CD4-positive, alpha-beta memory T cell (primary cell): Measurements from ENCODE around the gene TRIM40. TPM values are rescaled to one million over a fixed set of nuclear protein-coding genes. Genes with fewer than 3 reads are reported as not detected.

Experiments
- CTCF ChIA-PET: fragments of 350-600 bp; sonication (Branson Sonifier 250); formaldehyde crosslinking; loops from one replicate; lab custom pipeline; 2021; ENCODE audit warnings: inconsistent platforms; ENCODE audit not compliant: partially characterized antibody; lab: Charles Lee
- POLR2A ChIA-PET: fragments of 350-600 bp; sonication (Branson Sonifier 250); formaldehyde crosslinking; loops from one replicate; lab custom pipeline; 2021; ENCODE audit not compliant: partially characterized antibody; lab: Charles Lee
- DNase-seq, 5 donors: peaks; one replicate each; pipeline versions ENCODE4 v3.0.0 to v3.0.0-alpha.2; 2020 to 2022; ENCODE audit warnings: mixed read lengths in 1 of 5
- H3K27ac ChIP-seq: one replicate; pipeline ENCODE4 v1.7.0; 2013; ENCODE audit warnings: low read depth, low read length
- H3K27me3 ChIP-seq: 2 replicates; pipeline ENCODE4 v1.7.0; 2013; ENCODE audit warnings: mild to moderate bottlenecking, low read length, moderate library complexity; ENCODE audit not compliant: insufficient read depth
- H3K36me3 ChIP-seq: 2 replicates; pipeline ENCODE4 v1.7.0; 2013; ENCODE audit warnings: mild to moderate bottlenecking, low read length, moderate library complexity; ENCODE audit not compliant: insufficient read depth
- H3K4me1 ChIP-seq: 2 replicates; pipeline ENCODE4 v1.7.0; 2013; ENCODE audit warnings: mild to moderate bottlenecking, low read length, moderate library complexity; ENCODE audit not compliant: insufficient read depth
- H3K4me3 ChIP-seq, 2 donors: one replicate each; pipeline ENCODE4 v1.7.0; 2013; ENCODE audit warnings: low read length in 2 of 2, mild to moderate bottlenecking in 1 of 2
- H3K9me3 ChIP-seq, 2 donors: one replicate each; pipeline ENCODE4 v1.7.0; 2013; ENCODE audit warnings: low read length in 2 of 2, control low read depth in 1 of 2; ENCODE audit not compliant: control insufficient read depth in 1 of 2
- H3K27ac Mint-ChIP-seq, 7 donors: one replicate each; pipeline ENCODE4 v1.8.0; 2020 to 2021; ENCODE audit warnings: mixed read lengths in 7 of 7, mild to moderate bottlenecking in 6 of 7, inconsistent platforms in 3 of 7, moderate library complexity in 3 of 7
- H3K27me3 Mint-ChIP-seq, 2 donors: one replicate each; pipeline ENCODE4 v1.8.0; 2020 to 2021; ENCODE audit warnings: mixed read lengths in 2 of 2
- H3K36me3 Mint-ChIP-seq, 2 donors: one replicate each; pipeline ENCODE4 v1.8.0; 2020 to 2021; ENCODE audit warnings: mixed read lengths in 2 of 2, inconsistent platforms in 1 of 2, mild to moderate bottlenecking in 1 of 2
- H3K4me1 Mint-ChIP-seq, 4 donors: one replicate each; pipeline ENCODE4 v1.8.0; 2020 to 2021; ENCODE audit warnings: mixed read lengths in 4 of 4, mild to moderate bottlenecking in 1 of 4
- H3K4me3 Mint-ChIP-seq, 8 donors: one replicate each; pipeline ENCODE4 v1.8.0; 2020 to 2021; ENCODE audit warnings: mixed read lengths in 8 of 8, mild to moderate bottlenecking in 7 of 8, moderate library complexity in 6 of 8, inconsistent platforms in 3 of 8
- H3K9me3 Mint-ChIP-seq, 8 donors: one replicate each; pipeline ENCODE4 v1.8.0; 2020 to 2021; ENCODE audit warnings: mixed read lengths in 8 of 8, mild to moderate bottlenecking in 5 of 8, inconsistent platforms in 3 of 8, moderate library complexity in 1 of 8
- intact Hi-C: fragments of 100-400 bp; cut with micrococcal nuclease; formaldehyde crosslinking; loops from one replicate; pipeline ENCODE4 v1.15.1; 2023
- polyA plus RNA-seq, 2 donors: library from polyadenylated mRNA; unstranded; fragments of 300-500 nt; fragmentation: Illumina TruSeq; gene quantifications; one replicate each; pipeline ENCODE4 v1.2.3, GENCODE V29; 2021
- total RNA-seq, 2 experiments: library from RNA; stranded (reverse); gene quantifications; one replicate each; pipeline ENCODE4 v1.2.3, GENCODE V29; 2021

Gene TRIM40, protein sequence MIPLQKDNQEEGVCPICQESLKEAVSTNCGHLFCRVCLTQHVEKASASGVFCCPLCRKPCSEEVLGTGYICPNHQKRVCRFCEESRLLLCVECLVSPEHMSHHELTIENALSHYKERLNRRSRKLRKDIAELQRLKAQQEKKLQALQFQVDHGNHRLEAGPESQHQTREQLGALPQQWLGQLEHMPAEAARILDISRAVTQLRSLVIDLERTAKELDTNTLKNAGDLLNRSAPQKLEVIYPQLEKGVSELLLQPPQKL
- total RNA-seq (not detected), polyA plus RNA-seq (not detected)

DNA sequence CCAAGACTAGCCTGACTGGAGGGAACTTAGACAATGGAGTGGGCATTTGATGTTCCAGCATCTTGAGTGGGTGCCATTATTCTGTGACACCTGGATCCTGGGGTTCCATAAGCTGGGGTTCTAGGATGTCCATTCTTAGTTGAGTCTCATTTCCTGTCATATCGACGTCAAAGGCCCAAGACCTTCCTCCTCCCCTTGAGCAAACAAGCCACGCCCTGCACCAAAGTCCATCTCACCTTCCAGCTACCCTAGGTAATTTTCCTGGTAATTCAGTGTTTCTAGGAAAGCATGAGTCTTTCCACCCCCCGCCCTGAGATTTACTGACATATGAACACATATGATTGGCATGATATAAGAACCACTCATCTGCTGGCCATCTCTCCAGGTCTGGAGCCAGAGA, at the start of gene TRIM40:
TSS of gene TRIM40 (plus strand) at position 384 of the 400 bp plus-strand sequence. CDS start 897 bp downstream, outside the sequence.
- Mint-ChIP-seq H3K9me3 (peaks cover 0 to 1% (median 0%) of the 10 kb centered on the region in 8 donors), H3K27ac (no peak within 1 kb of the TSS), H3K36me3 (no peaks in the 10 kb centered on the region), H3K4me1 (peaks cover 3 to 4% (median 4%) of the 10 kb centered on the region in 4 donors), H3K27me3 (peaks cover 19 to 35% of the 10 kb centered on the region in 2 donors), H3K4me3 (no peak within 1 kb of the TSS)
- Histone ChIP-seq H3K27me3 (peaks cover 22% of the 10 kb centered on the region), H3K9me3 (no peaks in the 10 kb centered on the region), H3K27ac (no peak within 1 kb of the TSS), H3K36me3 (no peaks in the 10 kb centered on the region), H3K4me1 (peaks cover 2% of the 10 kb centered on the region), H3K4me3 (no peak within 1 kb of the TSS)
- DNase-seq = no peak
- intact Hi-C loops = no loop called here
- ChIA-PET CTCF (interaction anchor here (8.5 kb wide), 1 partner anchor 32 kb away, joined by 263 read pairs; no protein-coding TSS in a partner anchor), POLR2A (no interaction called here)

DNA sequence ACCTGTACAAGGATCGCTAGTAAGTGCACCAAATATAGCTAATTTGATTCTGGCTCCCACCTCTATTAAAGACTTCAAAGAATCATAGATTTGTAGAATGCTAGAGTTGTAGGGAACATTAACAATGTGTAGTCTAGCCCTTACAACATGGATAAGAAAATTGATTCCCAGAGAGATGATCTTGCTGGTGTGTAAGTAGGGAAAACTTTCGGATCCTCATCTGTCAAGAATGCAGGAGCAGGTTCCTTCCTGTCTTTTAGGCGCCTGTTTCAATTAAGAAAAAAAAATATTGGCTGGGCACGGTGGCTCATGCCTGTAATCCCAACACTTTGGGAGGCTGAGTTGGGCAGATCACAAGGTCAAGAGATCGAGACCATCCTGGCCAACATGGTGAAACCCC, 48.1 kb upstream of the TRIM40 start:
- Histone ChIP-seq H3K27ac (no peak overlapping the region), H3K27me3 (peaks cover 25% of the 10 kb centered on the region), H3K36me3 (no peaks in the 10 kb centered on the region), H3K4me3 (no peak overlapping the region), H3K4me1 (no peaks in the 10 kb centered on the region), H3K9me3 (no peaks in the 10 kb centered on the region)
- Mint-ChIP-seq H3K27me3 (peaks cover 32 to 36% of the 10 kb centered on the region in 2 donors), H3K27ac (no peak overlapping the region), H3K4me1 (no peaks in the 10 kb centered on the region), H3K4me3 (no peak overlapping the region), H3K36me3 (no peaks in the 10 kb centered on the region), H3K9me3 (no peaks in the 10 kb centered on the region)
- POLR2A ChIA-PET = interaction anchor here (0.7 kb wide), 1 partner anchor 282 kb away, joined by 3 read pairs; no protein-coding TSS in a partner anchor
- DNase-seq = no peak
- intact Hi-C loops = no loop called here
- CTCF ChIA-PET = interaction anchor here (1.5 to 2.3 kb wide), 2 partner anchors 15 to 43 kb away, joined by 9 read pairs; no protein-coding TSS in a partner anchor

DNA sequence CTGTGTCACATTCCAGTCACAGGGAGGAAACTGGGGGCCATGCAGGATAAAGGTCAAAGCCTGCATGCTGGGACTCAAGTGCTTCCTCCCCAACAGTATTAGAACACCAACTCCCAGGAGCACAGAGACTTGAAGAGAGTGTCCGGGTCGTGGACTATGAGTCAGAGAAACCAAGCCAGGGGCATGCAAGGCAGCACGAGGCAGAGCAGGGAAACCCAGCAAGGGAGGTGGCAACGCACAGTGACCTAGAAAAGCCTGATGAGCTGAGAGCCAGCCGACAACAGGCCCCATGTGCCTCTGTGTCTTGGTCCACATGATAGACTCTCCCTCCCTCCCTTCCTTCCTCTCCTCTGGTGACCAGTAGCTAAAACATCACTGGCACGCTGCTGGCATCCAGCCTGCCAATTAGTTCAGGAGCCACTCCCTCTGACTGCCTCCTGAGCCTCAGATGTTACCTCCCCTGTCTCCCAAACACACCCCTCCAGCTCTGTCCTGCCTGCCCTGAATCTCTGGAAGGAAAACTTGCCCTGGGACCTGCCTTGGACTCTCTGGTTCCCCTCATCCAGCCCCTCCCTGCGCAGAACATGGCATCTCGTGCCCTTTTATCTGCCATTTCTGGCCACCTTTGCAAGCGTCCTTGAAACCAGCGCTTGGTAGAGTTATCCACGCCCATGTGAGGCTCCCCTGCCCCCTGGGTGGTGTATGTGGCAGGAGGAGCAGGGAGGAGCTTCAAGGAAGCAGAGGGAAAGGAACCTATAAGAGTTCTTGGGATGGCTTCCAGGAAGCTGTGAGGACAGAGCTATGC, 44.2 kb upstream of the TRIM40 start:
- Mint-ChIP-seq H3K36me3 (no peaks in the 10 kb centered on the region), H3K4me1 (no peaks in the 10 kb centered on the region), H3K9me3 (peaks cover 0 to 2% (median 0%) of the 10 kb centered on the region in 8 donors), H3K27ac (no peak overlapping the region), H3K4me3 (no peak overlapping the region), H3K27me3 (peaks cover 44 to 46% of the 10 kb centered on the region in 2 donors)
- no peaks in the 10 kb centered on the region for H3K4me1 ChIP-seq
- POLR2A ChIA-PET = interaction anchor here (1.1 kb wide), 1 partner anchor 10 kb away, joined by 3 read pairs; no protein-coding TSS in a partner anchor
- intact Hi-C loops = no loop called here
- H3K4me3 ChIP-seq = no peak overlapping the region
- H3K9me3 ChIP-seq = no peaks in the 10 kb centered on the region
- CTCF ChIA-PET = interaction anchor here (3.1 to 6.7 kb wide), 2 partner anchors 11 to 40 kb away, joined by 9 to 37 read pairs; no protein-coding TSS in a partner anchor
- no peak for DNase-seq
- no peaks in the 10 kb centered on the region for H3K36me3 ChIP-seq
- peaks cover 31% of the 10 kb centered on the region for H3K27me3 ChIP-seq
- no peak overlapping the region for H3K27ac ChIP-seq

DNA sequence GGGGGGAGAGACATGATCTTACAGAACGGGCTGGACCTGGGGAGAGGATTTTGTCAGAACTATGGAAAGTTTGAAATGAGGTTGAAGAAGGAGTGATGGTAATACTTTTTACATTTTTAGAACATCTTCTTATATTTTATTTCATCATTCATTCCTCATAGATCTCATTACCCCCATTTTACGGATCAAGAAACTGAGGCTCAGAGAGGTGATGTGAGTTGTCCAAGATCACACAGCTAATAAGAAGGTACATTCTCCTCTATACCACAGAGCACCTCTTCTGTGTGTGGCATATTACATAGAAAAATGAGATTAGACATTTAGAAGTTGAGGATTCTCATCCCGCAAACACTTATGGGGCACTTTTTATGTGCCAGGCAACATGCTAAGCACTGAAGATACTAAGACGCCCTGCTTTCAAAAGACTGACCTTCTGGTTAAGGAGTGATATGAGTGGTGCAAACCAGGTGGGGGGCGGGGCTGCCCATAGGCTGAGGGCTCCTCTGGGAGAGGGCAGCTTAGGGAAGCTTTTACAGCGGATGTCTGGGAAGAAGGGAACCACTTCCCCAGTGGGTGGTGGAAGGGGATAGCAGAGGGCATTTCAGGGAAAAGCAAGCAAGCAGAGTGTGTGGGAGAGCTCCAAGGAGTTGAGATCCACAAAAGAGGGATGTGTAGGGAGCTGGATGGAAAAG, 42.9 kb upstream of the TRIM40 start:
- Histone ChIP-seq H3K4me3 (no peak overlapping the region), H3K9me3 (no peaks in the 10 kb centered on the region), H3K36me3 (no peaks in the 10 kb centered on the region), H3K4me1 (peaks cover 9% of the 10 kb centered on the region), H3K27ac (no peak overlapping the region), H3K27me3 (peaks cover 36% of the 10 kb centered on the region)
- peaks cover 39 to 43% of the 10 kb centered on the region in 2 donors for H3K27me3 Mint-ChIP-seq
- H3K27ac Mint-ChIP-seq = no peak overlapping the region
- H3K9me3 Mint-ChIP-seq = peaks cover 0 to 2% (median 0%) of the 10 kb centered on the region in 8 donors
- no peak for DNase-seq
- H3K4me3 Mint-ChIP-seq = no peak overlapping the region
- ChIA-PET CTCF (interaction anchor here (6.7 kb wide), 1 partner anchor 10 kb away, joined by 37 read pairs; no protein-coding TSS in a partner anchor), POLR2A (no interaction called here)
- H3K36me3 Mint-ChIP-seq = no peaks in the 10 kb centered on the region
- peaks cover 6 to 11% (median 8%) of the 10 kb centered on the region in 4 donors for H3K4me1 Mint-ChIP-seq
- intact Hi-C loops = no loop called here

DNA sequence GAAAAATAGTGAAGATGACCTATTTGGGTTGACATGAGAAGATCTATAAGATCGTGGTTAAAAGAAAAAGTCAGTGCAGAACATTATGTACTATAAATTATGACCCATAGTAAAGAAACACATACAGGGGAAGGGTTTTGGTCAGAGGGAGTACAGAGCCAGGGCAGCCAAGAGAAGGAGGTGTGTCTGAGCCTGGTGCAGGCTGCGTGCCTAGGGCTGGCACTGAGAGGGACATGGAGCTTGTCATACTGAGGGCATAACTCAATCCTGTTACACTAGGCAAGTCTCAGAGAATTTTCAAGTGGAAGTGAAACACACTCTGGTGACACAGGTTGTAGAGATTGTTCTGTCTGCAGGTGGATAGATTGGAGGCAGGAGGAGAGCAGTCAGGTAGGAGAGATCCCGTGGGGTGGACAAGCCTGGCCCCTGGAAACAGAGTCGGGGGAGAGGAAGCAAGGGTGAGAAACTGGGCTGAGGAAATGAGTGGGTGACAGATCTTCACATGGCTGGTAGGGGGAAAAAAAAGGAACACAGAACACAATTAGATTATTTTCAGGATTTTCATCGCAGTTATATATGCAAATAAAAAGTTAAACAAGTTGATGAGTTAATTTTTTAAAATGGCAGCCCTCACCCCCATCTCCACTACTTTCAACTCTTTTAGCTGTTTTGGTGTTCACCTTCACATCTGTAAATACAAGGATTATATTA, 41.8 kb upstream of the TRIM40 start:
- DNase-seq = no peak
- H3K36me3 Mint-ChIP-seq = no peaks in the 10 kb centered on the region
- intact Hi-C loops = no loop called here
- Histone ChIP-seq H3K4me3 (no peak overlapping the region), H3K27ac (no peak overlapping the region), H3K36me3 (no peaks in the 10 kb centered on the region), H3K4me1 (peaks cover 13% of the 10 kb centered on the region), H3K27me3 (peaks cover 44% of the 10 kb centered on the region), H3K9me3 (no peaks in the 10 kb centered on the region)
- peaks cover 41 to 45% of the 10 kb centered on the region in 2 donors for H3K27me3 Mint-ChIP-seq
- H3K4me1 Mint-ChIP-seq = peaks cover 11 to 18% (median 14%) of the 10 kb centered on the region in 4 donors
- no peak overlapping the region for H3K27ac Mint-ChIP-seq
- peaks cover 0 to 2% (median 0%) of the 10 kb centered on the region in 8 donors for H3K9me3 Mint-ChIP-seq
- ChIA-PET POLR2A (interaction anchor here (0.7 kb wide), 1 partner anchor 9 kb away, joined by 4 read pairs; no protein-coding TSS in a partner anchor), CTCF (interaction anchor here (0.9 to 6.7 kb wide), 3 partner anchors 9 to 77 kb away, joined by 3 to 37 read pairs (median 7); no protein-coding TSS in a partner anchor)
- no peak overlapping the region for H3K4me3 Mint-ChIP-seq

DNA sequence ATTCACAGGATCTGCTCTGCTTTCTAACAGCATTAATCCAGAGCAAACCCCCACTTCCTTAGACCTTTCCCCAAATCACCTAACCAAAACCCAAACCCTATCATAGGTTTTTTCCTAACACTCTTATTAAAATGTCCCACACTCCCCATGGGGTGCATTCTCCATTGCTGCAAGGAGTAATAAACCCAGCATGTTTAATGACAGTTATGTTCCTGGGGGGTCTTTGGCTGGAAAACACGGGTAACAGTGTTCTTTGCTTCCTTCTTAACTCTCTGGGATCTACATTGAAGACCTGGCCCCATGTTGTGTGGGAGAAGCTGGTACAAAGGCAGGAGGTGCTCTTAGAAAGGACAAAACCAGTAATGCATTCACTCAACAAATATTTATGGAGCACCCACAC, 39.1 kb upstream of the TRIM40 start:
- Mint-ChIP-seq H3K4me1 (peaks cover 22 to 43% (median 32%) of the 10 kb centered on the region in 4 donors), H3K9me3 (peaks cover 0 to 3% (median 0%) of the 10 kb centered on the region in 8 donors), H3K4me3 (no peak overlapping the region), H3K36me3 (no peaks in the 10 kb centered on the region), H3K27me3 (peaks cover 35 to 45% of the 10 kb centered on the region in 2 donors), H3K27ac (no peak overlapping the region)
- Histone ChIP-seq H3K9me3 (no peaks in the 10 kb centered on the region), H3K36me3 (no peaks in the 10 kb centered on the region), H3K27me3 (peaks cover 30% of the 10 kb centered on the region), H3K4me1 (peaks cover 31% of the 10 kb centered on the region), H3K4me3 (no peak overlapping the region), H3K27ac (no peak overlapping the region)
- intact Hi-C loops = no loop called here
- DNase-seq = no peak
- ChIA-PET CTCF (no interaction called here), POLR2A (interaction anchor here (1.2 kb wide), 1 partner anchor 30 kb away, joined by 5 read pairs; the partner anchor contains the start of gene PPP1R11)
